Ascending aorta (tissue), 2 donors: Measurements from ENCODE around the gene RUNX2. TPM values are rescaled to one million over a fixed set of nuclear protein-coding genes. Genes with fewer than 3 reads are reported as not detected.

Experiments used
- DNase-seq, 2 donors: peaks; one replicate each; pipeline ENCODE4 v3.0.0-alpha.2; 2019; ENCODE audit warnings: low spot score in 2 of 2
- H3K27ac ChIP-seq, 2 donors: fragments of 200-600 bp; sonication (generic); one replicate each; pipeline ENCODE4 v1.5.1; 2016 to 2017; ENCODE audit warnings: mild to moderate bottlenecking in 1 of 2
- H3K27me3 ChIP-seq: fragments of 200-600 bp; sonication (generic); one replicate; pipeline ENCODE4 v1.5.1; 2017
- H3K36me3 ChIP-seq, 2 donors: fragments of 200-600 bp; sonication (generic); one replicate each; pipeline ENCODE4 v1.5.1; 2016
- H3K4me1 ChIP-seq, 2 donors: fragments of 200-600 bp; sonication (generic); one replicate each; pipeline ENCODE4 v1.5.1; 2016 to 2017; ENCODE audit warnings: mild to moderate bottlenecking in 1 of 2
- H3K4me3 ChIP-seq, 2 donors: fragments of 200-600 bp; sonication (generic); one replicate each; pipeline ENCODE4 v1.5.1; 2016 to 2017; ENCODE audit warnings: mild to moderate bottlenecking in 1 of 2
- H3K9me3 ChIP-seq, 2 donors: fragments of 200-600 bp; sonication (generic); one replicate each; pipeline ENCODE4 v1.5.1; 2016
- intact Hi-C: fragments of 100-400 bp; cut with DNase I; formaldehyde crosslinking; loops from one replicate; pipeline ENCODE4 v1.15.1; 2023
- total RNA-seq: library from RNA; depleted of rRNA; stranded (reverse); fragments of >200 nt; gene quantifications from one replicate; pipeline ENCODE4 v1.1.0, GENCODE V29; 2016
- TF ChIP-seq, protein P1 (sequence below), 3 experiments: fragments of 200-600 bp in 2 of 3; fragments of 450-650 bp in 1 of 3; sonication (generic) in 2 of 3; IDR thresholded peaks; one replicate each; pipeline ENCODE4 v1.5.1; 2016 to 2019; ENCODE audit warnings: antibody characterized with exemption in 3 of 3, mild to moderate bottlenecking in 1 of 3, moderate library complexity in 1 of 3

The RUNX2 gene
- total RNA-seq, 1 donor from 2014 or later = 0.21 TPM

DNA sequence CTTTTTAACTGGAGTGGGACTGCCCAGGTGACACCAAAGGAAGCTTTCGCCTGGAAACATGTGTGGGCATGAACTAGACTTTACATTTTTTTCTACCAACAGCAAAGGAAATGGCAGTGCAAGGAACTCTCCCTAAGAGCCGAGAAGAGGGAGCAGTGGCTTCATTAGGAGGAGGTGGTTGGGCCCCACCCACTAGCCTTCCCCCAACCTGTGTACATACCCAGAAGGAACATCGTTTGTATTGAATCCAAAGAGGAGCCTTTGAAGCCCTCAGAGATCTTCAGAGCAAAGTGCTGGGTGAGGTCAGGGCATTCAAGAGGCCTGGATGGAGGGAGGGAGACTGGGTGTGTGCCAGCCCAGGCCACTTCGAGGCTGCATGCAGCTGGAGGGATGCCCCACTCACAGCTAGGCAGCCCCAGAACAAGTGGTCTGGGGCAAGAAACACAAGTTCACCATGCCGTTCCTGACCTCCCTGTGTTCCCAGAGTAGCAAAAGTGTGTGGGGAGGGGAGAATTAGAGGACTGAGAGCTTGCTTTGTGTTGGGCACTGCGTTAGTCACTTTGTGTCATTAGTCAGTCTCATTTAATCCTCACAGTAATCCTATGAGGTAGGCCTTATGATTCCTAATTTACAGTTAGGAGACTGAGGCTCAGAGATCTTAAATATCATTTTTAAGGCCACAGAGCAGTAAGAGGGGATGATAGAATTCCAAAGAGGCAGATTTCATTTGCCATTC lies 241.2 kb downstream of the RUNX2 start:
- Histone ChIP-seq H3K4me3 (no peak overlapping the region), H3K9me3 (no peaks in the 10 kb centered on the region), H3K27me3 (no peaks in the 10 kb centered on the region), H3K4me1 (no peaks in the 10 kb centered on the region), H3K36me3 (no peaks in the 10 kb centered on the region), H3K27ac (no peak overlapping the region)
- intact Hi-C loops = no loop called here
- no peak for DNase-seq
- TF ChIP-seq, protein P1, sequence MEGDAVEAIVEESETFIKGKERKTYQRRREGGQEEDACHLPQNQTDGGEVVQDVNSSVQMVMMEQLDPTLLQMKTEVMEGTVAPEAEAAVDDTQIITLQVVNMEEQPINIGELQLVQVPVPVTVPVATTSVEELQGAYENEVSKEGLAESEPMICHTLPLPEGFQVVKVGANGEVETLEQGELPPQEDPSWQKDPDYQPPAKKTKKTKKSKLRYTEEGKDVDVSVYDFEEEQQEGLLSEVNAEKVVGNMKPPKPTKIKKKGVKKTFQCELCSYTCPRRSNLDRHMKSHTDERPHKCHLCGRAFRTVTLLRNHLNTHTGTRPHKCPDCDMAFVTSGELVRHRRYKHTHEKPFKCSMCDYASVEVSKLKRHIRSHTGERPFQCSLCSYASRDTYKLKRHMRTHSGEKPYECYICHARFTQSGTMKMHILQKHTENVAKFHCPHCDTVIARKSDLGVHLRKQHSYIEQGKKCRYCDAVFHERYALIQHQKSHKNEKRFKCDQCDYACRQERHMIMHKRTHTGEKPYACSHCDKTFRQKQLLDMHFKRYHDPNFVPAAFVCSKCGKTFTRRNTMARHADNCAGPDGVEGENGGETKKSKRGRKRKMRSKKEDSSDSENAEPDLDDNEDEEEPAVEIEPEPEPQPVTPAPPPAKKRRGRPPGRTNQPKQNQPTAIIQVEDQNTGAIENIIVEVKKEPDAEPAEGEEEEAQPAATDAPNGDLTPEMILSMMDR (IDR thresholded peaks at IDR 0.05) = no peak

DNA sequence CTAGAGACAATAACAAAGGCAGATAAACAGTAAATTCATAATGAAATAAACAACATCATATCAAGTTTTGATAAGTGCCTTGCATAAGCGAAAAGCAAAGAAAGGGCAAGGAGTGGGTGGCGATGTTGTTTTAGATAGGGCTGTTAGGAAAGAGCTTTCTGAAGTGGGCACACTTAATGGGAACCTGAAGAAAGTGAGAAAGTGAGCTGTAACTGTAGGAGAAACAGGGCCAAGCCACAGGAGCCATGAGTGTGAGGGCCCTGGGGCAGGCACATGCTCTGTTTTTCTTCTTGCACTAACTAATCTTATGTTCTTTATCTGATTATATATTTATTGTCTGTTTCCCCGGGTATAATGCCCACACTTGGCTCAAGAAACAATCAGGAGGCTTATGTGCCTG lies 243.0 kb downstream of the RUNX2 start:
- Histone ChIP-seq H3K27me3 (no peaks in the 10 kb centered on the region), H3K4me3 (no peak overlapping the region), H3K36me3 (no peaks in the 10 kb centered on the region), H3K27ac (no peak overlapping the region), H3K9me3 (no peaks in the 10 kb centered on the region), H3K4me1 (no peaks in the 10 kb centered on the region)
- no peak for DNase-seq
- TF ChIP-seq, protein P1 (IDR thresholded peaks at IDR 0.05) = no peak
- intact Hi-C loops = no loop called here

DNA sequence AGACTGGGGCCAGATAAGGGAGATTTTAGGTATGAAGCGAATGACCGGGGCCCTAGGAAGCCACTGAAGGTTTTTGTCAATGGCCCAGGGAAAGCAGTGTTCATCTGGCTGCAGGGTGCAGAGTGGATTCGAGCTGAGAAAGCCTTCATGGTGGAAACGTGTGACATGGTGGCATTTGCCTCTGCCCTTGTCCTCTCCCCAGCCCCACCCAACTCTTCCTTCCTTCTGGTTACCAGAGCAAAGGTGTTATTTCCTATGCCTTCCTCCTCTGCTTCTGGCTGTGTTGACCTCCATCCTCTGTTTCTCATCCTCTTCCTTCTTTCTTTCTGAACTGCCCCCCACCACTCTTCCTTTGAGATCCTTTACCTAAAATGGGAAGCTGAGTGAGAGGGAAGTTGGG lies 244.7 kb downstream of the RUNX2 start:
- DNase-seq = no peak
- no peaks in the 10 kb centered on the region for H3K27me3 ChIP-seq
- H3K9me3 ChIP-seq = no peaks in the 10 kb centered on the region
- intact Hi-C loops = no loop called here
- TF ChIP-seq, protein P1 (IDR thresholded peaks at IDR 0.05) = no peak
- H3K36me3 ChIP-seq = no peaks in the 10 kb centered on the region
- H3K27ac ChIP-seq = no peak overlapping the region
- no peak overlapping the region for H3K4me3 ChIP-seq
- no peaks in the 10 kb centered on the region for H3K4me1 ChIP-seq

DNA sequence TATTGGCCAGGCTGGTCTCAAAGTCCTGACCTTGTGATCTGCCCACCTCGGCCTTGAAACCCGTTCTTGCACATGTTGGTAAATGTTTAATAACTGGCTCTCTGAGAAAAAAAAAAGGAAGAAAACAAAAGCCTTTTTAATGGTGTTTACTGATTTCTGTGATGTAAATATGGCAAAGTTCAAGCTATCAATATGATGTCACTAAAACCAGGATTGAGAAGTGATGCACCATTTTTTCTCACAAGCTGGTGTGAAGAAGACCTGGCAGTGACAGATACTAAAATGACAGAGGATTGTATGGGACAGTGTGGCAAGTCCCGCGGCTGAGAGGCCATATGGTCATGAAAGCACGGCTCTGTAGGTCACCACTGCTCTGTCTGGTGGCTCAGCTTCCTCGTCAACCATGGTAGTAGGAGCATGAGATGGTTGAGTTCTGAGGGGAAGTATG lies 245.9 kb downstream of the RUNX2 start:
- no peak for DNase-seq
- intact Hi-C loops = no loop called here
- Histone ChIP-seq H3K27ac (no peak overlapping the region), H3K9me3 (no peaks in the 10 kb centered on the region), H3K4me1 (no peaks in the 10 kb centered on the region), H3K27me3 (no peaks in the 10 kb centered on the region), H3K36me3 (no peaks in the 10 kb centered on the region), H3K4me3 (no peak overlapping the region)
- TF ChIP-seq, protein P1 (IDR thresholded peaks at IDR 0.05) = no peak

DNA sequence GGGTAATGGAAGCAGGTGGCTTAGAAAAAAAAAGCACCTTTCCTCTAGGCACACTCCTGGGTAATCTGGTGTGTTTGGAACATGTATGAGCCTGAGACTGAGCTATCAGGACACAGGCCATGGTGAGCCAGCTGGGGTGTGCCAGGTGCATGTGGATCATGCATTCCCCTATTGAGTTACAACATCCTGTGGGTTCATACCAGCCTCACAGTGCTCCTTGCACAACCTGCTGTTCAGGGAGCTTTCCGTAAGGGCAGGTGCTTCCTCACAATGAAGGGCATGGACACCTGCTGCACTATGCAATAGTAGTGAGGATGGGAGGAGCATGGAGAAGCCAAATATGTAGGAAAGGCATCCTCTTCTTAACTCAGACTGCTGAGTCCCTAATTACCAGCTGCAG lies 246.8 kb downstream of the RUNX2 start:
- no peak for DNase-seq
- Histone ChIP-seq H3K4me1 (no peaks in the 10 kb centered on the region), H3K4me3 (no peak overlapping the region), H3K27me3 (no peaks in the 10 kb centered on the region), H3K27ac (no peak overlapping the region), H3K9me3 (no peaks in the 10 kb centered on the region), H3K36me3 (no peaks in the 10 kb centered on the region)
- intact Hi-C loops = no loop called here
- TF ChIP-seq, protein P1 (IDR thresholded peaks at IDR 0.05) = no peak
